Measurements from ENCODE around the gene TYW3. TPM values are rescaled to one million over a fixed set of nuclear protein-coding genes. Genes with fewer than 3 reads are reported as not detected.

The TYW3 gene, protein sequence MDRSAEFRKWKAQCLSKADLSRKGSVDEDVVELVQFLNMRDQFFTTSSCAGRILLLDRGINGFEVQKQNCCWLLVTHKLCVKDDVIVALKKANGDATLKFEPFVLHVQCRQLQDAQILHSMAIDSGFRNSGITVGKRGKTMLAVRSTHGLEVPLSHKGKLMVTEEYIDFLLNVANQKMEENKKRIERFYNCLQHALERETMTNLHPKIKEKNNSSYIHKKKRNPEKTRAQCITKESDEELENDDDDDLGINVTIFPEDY
- 13.6 and 17.6 TPM in 2 replicates for total RNA-seq

DNA sequence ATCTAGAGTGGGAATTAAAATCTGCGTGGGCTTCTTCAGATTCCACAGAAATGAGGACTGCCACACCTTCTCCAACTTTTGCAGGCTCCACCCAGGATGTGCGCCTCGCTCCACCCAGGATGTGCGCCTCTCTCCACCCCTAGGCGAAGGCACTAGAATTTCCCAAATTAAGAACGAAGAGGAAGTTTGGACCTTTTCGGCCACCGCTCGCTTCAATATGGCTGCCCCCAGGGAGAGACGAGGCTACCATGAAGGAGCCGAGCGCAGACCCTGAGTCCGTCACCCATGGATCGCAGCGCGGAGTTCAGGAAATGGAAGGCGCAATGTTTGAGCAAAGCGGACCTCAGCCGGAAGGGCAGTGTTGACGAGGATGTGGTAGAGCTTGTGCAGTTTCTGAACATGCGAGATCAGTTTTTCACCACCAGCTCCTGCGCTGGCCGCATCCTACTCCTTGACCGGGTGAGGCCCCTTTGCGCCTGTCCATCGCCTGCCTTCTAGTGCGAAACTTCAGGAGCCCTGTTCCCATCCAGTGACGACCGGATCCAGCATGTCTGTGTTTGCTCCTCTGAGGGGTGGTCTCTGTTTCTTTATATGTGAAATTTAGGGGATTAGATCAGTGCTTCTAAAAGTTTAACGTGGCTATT, at the start of gene TYW3, which contains the start of gene CRYZ:
TYW3 (plus strand) TSS at position 193 of the 644 bp plus-strand sequence; CDS start at position 286, 93 bp downstream.
CRYZ (minus strand) TSS at position 91 of the 644 bp plus-strand sequence. CDS start 8,229 bp downstream, outside the sequence.

Other genes with a start within 250 kb of the TYW3 start
- gene LRRC53, start 220.5 kb upstream of the TYW3 start, total RNA-seq: not detected in 2 replicates
- gene ERICH3, start 59.4 kb upstream of the TYW3 start, total RNA-seq: not detected in 2 replicates
- gene CRYZ, start 102 bp upstream of the TYW3 start, total RNA-seq: 16.3 and 17.0 TPM in 2 replicates